Measurements from ENCODE around the gene LIN37. TPM values are rescaled to one million over a fixed set of nuclear protein-coding genes. Genes with fewer than 3 reads are reported as not detected.

Gene LIN37
- total RNA-seq, 4 donors from 2014 or later, result 11.6 to 18.3 (median 15.6) TPM

DNA sequence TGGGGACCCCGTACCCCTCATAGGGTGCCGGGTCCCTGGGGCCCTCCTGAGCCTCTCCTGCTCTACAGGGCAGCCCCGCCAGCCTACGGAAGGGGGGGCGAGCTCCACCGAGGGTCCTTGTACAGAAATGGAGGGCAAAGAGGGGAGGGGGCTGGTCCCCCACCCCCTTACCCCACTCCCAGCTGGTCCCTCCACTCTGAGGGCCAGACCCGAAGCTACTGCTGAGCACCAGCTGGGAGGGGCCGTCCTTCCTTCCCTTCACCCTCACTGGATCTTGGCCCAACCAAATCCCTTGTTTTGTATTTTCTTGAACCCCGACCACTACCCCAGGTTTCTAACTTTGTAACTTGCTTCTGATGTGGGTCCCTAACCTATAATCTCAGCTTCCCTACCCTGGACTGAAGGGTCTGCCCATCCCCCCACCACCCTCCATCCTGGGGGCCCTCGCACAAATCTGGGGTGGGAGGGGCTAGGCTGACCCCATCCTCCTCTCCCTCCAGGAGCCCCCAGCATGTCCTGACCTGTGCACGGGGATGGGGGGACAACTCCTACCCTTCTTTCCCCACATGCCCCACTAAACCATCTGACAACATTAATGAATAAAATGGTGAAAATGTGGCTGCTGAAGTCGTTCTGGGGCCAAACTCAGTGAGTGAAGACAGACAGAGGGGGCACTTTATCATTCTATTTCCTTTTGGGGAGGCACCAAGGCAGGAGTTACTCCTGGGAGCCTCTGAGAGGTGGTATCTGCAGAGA is 40.0 kb downstream of the LIN37 start:
- Histone ChIP-seq H3K27me3 (peaks cover 0 to 15% (median 0%) of the 10 kb centered on the region in 4 donors), H3K9me3 (no peaks in the 10 kb centered on the region), H3K4me3 (no peak overlapping the region), H3K4me1 (no peaks in the 10 kb centered on the region), H3K36me3 (peaks cover 0 to 35% (median 13%) of the 10 kb centered on the region in 4 donors), H3K27ac (replicated peaks in 1 of 4) (no peak overlapping the region)
- intact Hi-C loops (cut with DNase I), result loop anchor here (10.0 kb wide), 1 partner anchor 66 kb away; the partner anchor contains the start of genes KIRREL2 and NPHS1
- DNase-seq (ENCODE audit: extremely low spot score), result no peak
- 81% methylated on average over 12 of the region's 12 CpGs for WGBS
- TF ChIP-seq, protein P1, sequence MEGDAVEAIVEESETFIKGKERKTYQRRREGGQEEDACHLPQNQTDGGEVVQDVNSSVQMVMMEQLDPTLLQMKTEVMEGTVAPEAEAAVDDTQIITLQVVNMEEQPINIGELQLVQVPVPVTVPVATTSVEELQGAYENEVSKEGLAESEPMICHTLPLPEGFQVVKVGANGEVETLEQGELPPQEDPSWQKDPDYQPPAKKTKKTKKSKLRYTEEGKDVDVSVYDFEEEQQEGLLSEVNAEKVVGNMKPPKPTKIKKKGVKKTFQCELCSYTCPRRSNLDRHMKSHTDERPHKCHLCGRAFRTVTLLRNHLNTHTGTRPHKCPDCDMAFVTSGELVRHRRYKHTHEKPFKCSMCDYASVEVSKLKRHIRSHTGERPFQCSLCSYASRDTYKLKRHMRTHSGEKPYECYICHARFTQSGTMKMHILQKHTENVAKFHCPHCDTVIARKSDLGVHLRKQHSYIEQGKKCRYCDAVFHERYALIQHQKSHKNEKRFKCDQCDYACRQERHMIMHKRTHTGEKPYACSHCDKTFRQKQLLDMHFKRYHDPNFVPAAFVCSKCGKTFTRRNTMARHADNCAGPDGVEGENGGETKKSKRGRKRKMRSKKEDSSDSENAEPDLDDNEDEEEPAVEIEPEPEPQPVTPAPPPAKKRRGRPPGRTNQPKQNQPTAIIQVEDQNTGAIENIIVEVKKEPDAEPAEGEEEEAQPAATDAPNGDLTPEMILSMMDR (IDR thresholded peaks at IDR 0.05), result no peak
- no peak for TF ChIP-seq EP300 (IDR thresholded peaks at IDR 0.05)
- no peak for TF ChIP-seq POLR2AphosphoS5 (IDR thresholded peaks at IDR 0.05)
- no peak for TF ChIP-seq POLR2A (IDR thresholded peaks at IDR 0.05; ENCODE audit: low read depth)

DNA sequence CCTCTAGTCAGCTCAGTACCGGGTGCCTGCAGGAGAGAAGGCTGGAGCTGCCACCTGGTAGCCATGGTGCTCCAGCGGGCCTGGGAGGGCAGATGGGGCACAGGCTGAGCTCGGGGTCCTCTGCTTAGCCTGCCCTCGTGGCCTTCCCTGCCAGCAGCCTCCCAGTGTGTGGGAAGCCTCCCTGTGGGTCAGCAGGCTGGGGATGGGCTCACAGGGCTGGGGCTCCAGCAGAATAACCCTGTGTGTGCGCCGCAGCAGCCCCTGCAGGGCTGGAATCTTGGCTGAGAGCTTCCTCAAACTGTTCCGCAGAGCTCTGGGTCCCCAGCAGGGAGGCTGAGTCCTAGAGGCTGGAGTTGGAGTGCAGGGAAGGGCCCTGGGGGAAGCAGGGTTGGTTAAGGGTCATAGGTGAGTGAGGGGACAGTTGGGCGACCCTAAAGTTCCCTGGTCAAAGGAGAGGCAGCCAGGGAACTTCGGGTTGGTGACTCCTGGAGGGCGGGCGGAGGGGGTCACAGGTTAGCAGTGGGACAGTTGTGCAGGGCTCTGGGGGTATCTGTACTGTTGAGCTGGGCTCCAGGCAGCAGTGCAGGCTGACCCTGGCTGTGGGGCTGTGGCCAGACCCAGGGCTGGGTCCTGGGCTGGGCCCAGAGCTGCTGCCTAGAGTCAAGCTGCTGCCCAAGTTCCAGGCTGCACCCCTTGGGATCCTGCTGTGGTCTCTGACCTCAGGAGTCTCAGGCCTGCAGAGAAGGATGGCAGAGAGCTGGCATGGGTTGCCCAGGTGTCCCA is 41.0 kb downstream of the LIN37 start:
- DNase-seq (ENCODE audit: extremely low spot score), result no peak
- TF ChIP-seq POLR2AphosphoS5 (IDR thresholded peaks at IDR 0.05) (no peak), POLR2A (IDR thresholded peaks at IDR 0.05; ENCODE audit: low read depth) (no peak), EP300 (IDR thresholded peaks at IDR 0.05) (no peak)
- TF ChIP-seq, protein P1 (IDR thresholded peaks at IDR 0.05), result no peak
- 83% methylated on average over 4 of the region's 11 CpGs for WGBS
- Histone ChIP-seq H3K4me3 (no peak overlapping the region), H3K27ac (replicated peaks in 1 of 4) (no peak overlapping the region), H3K27me3 (peaks cover 0 to 15% (median 0%) of the 10 kb centered on the region in 4 donors), H3K4me1 (no peaks in the 10 kb centered on the region), H3K9me3 (no peaks in the 10 kb centered on the region), H3K36me3 (peaks cover 0 to 25% (median 9%) of the 10 kb centered on the region in 4 donors)
- intact Hi-C loops (cut with DNase I), result loop anchor here (10.0 kb wide), 1 partner anchor 65 kb away; the partner anchor contains the start of genes KIRREL2 and NPHS1

DNA sequence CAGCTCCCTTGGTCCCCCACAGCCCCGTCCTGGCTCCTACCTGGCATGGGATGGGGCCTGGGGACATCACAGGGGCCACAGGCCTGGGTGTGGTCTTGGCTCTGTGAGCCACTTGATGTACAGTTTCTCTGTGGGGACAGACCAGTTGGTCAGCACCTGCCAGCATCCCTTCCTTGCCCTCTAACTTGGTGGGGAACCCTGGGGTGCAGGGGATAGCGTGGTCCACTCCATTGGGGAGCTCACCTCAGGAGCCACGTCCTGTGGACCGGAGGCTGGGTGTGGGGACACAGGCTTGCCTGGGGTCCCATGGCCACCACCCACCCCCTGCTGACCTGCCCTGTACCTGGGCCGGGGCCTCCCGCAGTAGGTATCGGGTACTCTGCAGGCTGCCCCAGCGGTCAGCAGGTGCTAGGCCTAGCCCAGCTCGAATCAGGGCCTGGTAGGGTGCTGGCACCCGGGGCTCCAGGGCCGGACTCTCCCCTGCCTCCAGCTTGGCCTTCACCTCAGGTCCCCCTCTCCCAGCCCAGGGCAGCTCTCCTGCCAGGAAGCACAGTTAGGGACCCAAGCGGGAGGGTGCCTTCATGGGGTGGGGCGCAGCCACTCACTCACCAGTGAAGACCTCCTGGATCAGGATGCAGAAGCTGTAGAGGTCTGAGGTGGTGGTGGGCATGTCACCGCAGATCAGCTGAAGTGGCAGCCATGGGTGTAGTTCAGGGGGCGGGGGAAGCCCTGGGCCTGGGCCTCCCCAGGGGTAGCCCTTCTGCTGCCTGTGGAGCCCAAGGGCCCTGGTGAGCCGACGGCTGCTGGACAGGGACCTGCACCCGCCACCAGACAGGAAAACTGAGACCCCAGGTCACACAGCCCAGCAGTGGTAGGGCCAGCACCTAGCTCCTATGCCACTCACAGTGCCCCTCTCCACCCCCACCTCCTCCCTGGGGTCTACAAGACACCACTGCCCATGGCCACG is 41.9 kb downstream of the LIN37 start:
- 77% methylated on average over 9 of the region's 19 CpGs for WGBS
- H3K27me3 ChIP-seq, result peaks cover 0 to 17% (median 0%) of the 10 kb centered on the region in 4 donors
- intact Hi-C loops (cut with DNase I), result loop anchor here (10.0 kb wide), 1 partner anchor 65 kb away; the partner anchor contains the start of genes KIRREL2 and NPHS1
- H3K27ac ChIP-seq (replicated peaks in 1 of 4), result no peak overlapping the region
- DNase-seq (ENCODE audit: extremely low spot score), result no peak
- no peaks in the 10 kb centered on the region for H3K9me3 ChIP-seq
- TF ChIP-seq, protein P1 (IDR thresholded peaks at IDR 0.05), result no peak
- TF ChIP-seq POLR2A (IDR thresholded peaks at IDR 0.05; ENCODE audit: low read depth) (no peak), POLR2AphosphoS5 (IDR thresholded peaks at IDR 0.05) (no peak), EP300 (IDR thresholded peaks at IDR 0.05) (no peak)
- no peak overlapping the region for H3K4me3 ChIP-seq
- H3K4me1 ChIP-seq, result no peaks in the 10 kb centered on the region
- peaks cover 0 to 17% (median 6%) of the 10 kb centered on the region in 4 donors for H3K36me3 ChIP-seq

Measured in esophagus muscularis mucosa (tissue), 4 donors.